Measurements from ENCODE around the gene JARID2.

DNA sequence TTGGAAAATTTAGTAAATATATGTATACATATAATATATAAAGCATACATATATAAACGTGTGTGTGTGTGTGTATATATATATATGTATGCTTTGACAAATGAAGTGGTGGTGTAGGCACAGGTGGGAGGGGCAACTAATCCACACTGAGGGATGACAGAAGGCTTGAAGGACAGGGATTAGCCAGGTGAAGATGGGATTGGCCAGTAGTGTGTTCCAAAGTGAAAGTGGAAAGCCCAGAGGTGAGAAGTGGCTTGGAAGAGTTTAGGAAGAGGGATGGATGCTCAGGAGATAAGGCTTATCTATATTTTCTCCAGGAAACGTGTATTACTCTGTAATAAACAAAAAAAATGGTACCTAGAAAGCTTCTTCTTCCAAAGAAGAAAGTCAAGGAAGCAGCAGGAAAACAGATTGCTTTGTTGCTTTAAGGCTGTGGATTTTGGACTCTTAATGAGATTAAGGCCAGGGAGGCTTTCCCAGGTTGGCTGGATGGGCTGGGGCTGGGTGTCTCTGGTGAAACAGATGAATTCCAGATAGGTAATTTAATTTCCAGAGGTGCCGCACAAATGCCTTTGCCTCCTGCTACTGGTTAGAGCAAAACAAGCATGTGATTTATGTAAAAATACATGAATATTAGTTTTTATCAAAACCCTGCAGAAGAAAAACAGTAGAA is 63.9 kb downstream of the JARID2 start:
- TF ChIP-seq, protein P1, sequence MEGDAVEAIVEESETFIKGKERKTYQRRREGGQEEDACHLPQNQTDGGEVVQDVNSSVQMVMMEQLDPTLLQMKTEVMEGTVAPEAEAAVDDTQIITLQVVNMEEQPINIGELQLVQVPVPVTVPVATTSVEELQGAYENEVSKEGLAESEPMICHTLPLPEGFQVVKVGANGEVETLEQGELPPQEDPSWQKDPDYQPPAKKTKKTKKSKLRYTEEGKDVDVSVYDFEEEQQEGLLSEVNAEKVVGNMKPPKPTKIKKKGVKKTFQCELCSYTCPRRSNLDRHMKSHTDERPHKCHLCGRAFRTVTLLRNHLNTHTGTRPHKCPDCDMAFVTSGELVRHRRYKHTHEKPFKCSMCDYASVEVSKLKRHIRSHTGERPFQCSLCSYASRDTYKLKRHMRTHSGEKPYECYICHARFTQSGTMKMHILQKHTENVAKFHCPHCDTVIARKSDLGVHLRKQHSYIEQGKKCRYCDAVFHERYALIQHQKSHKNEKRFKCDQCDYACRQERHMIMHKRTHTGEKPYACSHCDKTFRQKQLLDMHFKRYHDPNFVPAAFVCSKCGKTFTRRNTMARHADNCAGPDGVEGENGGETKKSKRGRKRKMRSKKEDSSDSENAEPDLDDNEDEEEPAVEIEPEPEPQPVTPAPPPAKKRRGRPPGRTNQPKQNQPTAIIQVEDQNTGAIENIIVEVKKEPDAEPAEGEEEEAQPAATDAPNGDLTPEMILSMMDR (IDR thresholded peaks at IDR 0.05): no peak
- TF ChIP-seq POLR2A (IDR thresholded peaks at IDR 0.05): no peak

All from heart left ventricle (tissue), 13 donors.